ENCODE data around the gene EPHA7. TPM values are rescaled to one million over a fixed set of nuclear protein-coding genes. Genes with fewer than 3 reads are reported as not detected.

EPHA7 gene
- total RNA-seq, 1 donor from 2014 or later = 12.4 TPM

- no peak overlapping the region for H3K4me3 Mint-ChIP-seq
- no peak for DNase-seq (ENCODE audit: low spot score in 2 of 2, unreplicated experiment in 2 of 2)
- H3K4me1 Mint-ChIP-seq = peaks cover 2% of the 10 kb centered on the region
- no peaks in the 10 kb centered on the region for H3K27me3 Mint-ChIP-seq (ENCODE audit: low read depth)
- peaks cover 2% of the 10 kb centered on the region for H3K36me3 Mint-ChIP-seq
- TF ChIP-seq, protein P1, sequence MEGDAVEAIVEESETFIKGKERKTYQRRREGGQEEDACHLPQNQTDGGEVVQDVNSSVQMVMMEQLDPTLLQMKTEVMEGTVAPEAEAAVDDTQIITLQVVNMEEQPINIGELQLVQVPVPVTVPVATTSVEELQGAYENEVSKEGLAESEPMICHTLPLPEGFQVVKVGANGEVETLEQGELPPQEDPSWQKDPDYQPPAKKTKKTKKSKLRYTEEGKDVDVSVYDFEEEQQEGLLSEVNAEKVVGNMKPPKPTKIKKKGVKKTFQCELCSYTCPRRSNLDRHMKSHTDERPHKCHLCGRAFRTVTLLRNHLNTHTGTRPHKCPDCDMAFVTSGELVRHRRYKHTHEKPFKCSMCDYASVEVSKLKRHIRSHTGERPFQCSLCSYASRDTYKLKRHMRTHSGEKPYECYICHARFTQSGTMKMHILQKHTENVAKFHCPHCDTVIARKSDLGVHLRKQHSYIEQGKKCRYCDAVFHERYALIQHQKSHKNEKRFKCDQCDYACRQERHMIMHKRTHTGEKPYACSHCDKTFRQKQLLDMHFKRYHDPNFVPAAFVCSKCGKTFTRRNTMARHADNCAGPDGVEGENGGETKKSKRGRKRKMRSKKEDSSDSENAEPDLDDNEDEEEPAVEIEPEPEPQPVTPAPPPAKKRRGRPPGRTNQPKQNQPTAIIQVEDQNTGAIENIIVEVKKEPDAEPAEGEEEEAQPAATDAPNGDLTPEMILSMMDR (IDR thresholded peaks at IDR 0.05; ENCODE audit: unreplicated experiment) = no peak
- H3K27ac Mint-ChIP-seq = no peak overlapping the region
- no peaks in the 10 kb centered on the region for H3K9me3 Mint-ChIP-seq
Measured at GRCh38 chr6:93226822-93227221, 192.5 kb downstream of the EPHA7 start.

- H3K36me3 Mint-ChIP-seq = peaks cover 2% of the 10 kb centered on the region
Measured at GRCh38 chr6:93222071-93222851, 197.1 kb downstream of the EPHA7 start.

GRCh38 chr6:93219447-93219846 lies 199.9 kb downstream of the EPHA7 start:
- Mint-ChIP-seq H3K4me1 (no peaks in the 10 kb centered on the region), H3K27me3 (ENCODE audit: low read depth) (no peaks in the 10 kb centered on the region), H3K9me3 (peaks cover 18% of the 10 kb centered on the region), H3K36me3 (peaks cover 2% of the 10 kb centered on the region), H3K27ac (no peak overlapping the region), H3K4me3 (no peak overlapping the region)
- no peak for DNase-seq (ENCODE audit: low spot score in 2 of 2, unreplicated experiment in 2 of 2)
- TF ChIP-seq, protein P1 (IDR thresholded peaks at IDR 0.05; ENCODE audit: unreplicated experiment) = no peak

More at GRCh38 chr6:93222071-93222851, 197.1 kb downstream of the EPHA7 start:
- Mint-ChIP-seq H3K4me1 (no peaks in the 10 kb centered on the region), H3K27ac (no peak overlapping the region), H3K27me3 (ENCODE audit: low read depth) (no peaks in the 10 kb centered on the region), H3K4me3 (no peak overlapping the region), H3K9me3 (peaks cover 1% of the 10 kb centered on the region)
- TF ChIP-seq, protein P1 (IDR thresholded peaks at IDR 0.05; ENCODE audit: unreplicated experiment) = no peak
- DNase-seq (ENCODE audit: low spot score in 2 of 2, unreplicated experiment in 2 of 2) = no peak

DNA sequence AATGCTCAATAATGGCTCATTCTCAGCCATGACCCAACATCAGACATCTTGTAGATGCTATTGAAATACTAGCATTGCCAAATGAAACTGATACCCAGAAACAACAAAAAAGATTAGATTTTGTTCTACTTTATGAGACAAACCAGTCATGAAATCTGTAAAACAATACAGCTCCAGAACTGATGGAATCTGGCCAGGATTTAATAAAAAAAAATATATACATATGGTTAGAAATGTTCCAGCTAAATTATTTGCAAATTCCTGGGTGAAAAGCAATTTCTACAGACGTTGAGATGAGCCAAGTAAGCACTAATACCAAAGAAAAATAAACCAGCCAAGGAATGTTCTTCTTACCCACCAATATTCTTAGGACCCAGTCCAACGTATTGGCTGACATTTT lies 201.3 kb downstream of the EPHA7 start:
- no peak overlapping the region for H3K27ac Mint-ChIP-seq
- TF ChIP-seq, protein P1 (IDR thresholded peaks at IDR 0.05; ENCODE audit: unreplicated experiment) = no peak
- no peaks in the 10 kb centered on the region for H3K27me3 Mint-ChIP-seq (ENCODE audit: low read depth)
- H3K9me3 Mint-ChIP-seq = peaks cover 18% of the 10 kb centered on the region
- no peaks in the 10 kb centered on the region for H3K36me3 Mint-ChIP-seq
- DNase-seq (ENCODE audit: low spot score in 2 of 2, unreplicated experiment in 2 of 2) = no peak
- H3K4me3 Mint-ChIP-seq = no peak overlapping the region
- no peaks in the 10 kb centered on the region for H3K4me1 Mint-ChIP-seq

- TF ChIP-seq, protein P1 (IDR thresholded peaks at IDR 0.05; ENCODE audit: unreplicated experiment) = no peak
- no peak for DNase-seq (ENCODE audit: low spot score in 2 of 2, unreplicated experiment in 2 of 2)
Measured at GRCh38 chr6:93213028-93213427, 206.3 kb downstream of the EPHA7 start.

More at GRCh38 chr6:93213028-93213427, 206.3 kb downstream of the EPHA7 start:
- Mint-ChIP-seq H3K9me3 (peaks cover 18% of the 10 kb centered on the region), H3K27ac (no peak overlapping the region), H3K4me1 (no peaks in the 10 kb centered on the region), H3K4me3 (no peak overlapping the region), H3K36me3 (no peaks in the 10 kb centered on the region), H3K27me3 (ENCODE audit: low read depth) (no peaks in the 10 kb centered on the region)

Data from mesothelial cell of epicardium (in vitro differentiated cells).